Nucleus accumbens (tissue), 56 donors: ENCODE data around the gene TEDDM1.

ENCODE experiments used
- DNase-seq, 56 donors: peaks; one replicate each; lab custom pipeline; 2025; lab: John Stamatoyannopoulos, UW

Gene TEDDM1

GRCh38 chr1:182408435-182409075 lies 8.1 kb upstream of the TEDDM1 start:
- no peak for DNase-seq

- DNase-seq, result no peak
Observed at GRCh38 chr1:182407724-182408123, 7.3 kb upstream of the TEDDM1 start.

- DNase-seq, result no peak
Observed at GRCh38 chr1:182406012-182406411, 5.5 kb upstream of the TEDDM1 start.

- DNase-seq, result no peak
Observed at GRCh38 chr1:182405578-182405977, 5.1 kb upstream of the TEDDM1 start.

- DNase-seq, result no peak
Observed at GRCh38 chr1:182404781-182405180, 4.3 kb upstream of the TEDDM1 start.

GRCh38 chr1:182397653-182398393 lies 2.6 kb downstream of the TEDDM1 start:
- no peak for DNase-seq

- no peak for DNase-seq
Observed at GRCh38 chr1:182395906-182396305, 4.6 kb downstream of the TEDDM1 start.

- peak in 1 of 56 donors; percentile 20 for DNase-seq
Observed at GRCh38 chr1:182394055-182394775, 6.3 kb downstream of the TEDDM1 start.

- DNase-seq, result peak in 15 of 56 donors; percentile 49 to 80 (median 73)
Observed at GRCh38 chr1:182392050-182393028, 8.1 kb downstream of the TEDDM1 start.

GRCh38 chr1:182391362-182392049 lies 9.0 kb downstream of the TEDDM1 start, which contains the start of gene GLUL:
GLUL (minus strand) TSS chr1:182391790; CDS start chr1:182388737, 3,053 bp downstream.
- DNase-seq, result peak; percentile 58 to 98 (median 93)

- DNase-seq, result peak in 9 of 56 donors; percentile 38 to 75 (median 66)
Observed at GRCh38 chr1:182391028-182391361, 9.5 kb downstream of the TEDDM1 start.

GRCh38 chr1:182389619-182390047 lies 10.8 kb downstream of the TEDDM1 start:
- peak in 13 of 56 donors; percentile 19 to 50 (median 34) for DNase-seq

- DNase-seq, result peak in 3 of 56 donors; percentile 6 to 25 (median 16)
Observed at GRCh38 chr1:182388392-182389134, 11.9 kb downstream of the TEDDM1 start.

GRCh38 chr1:182387566-182387965 lies 12.9 kb downstream of the TEDDM1 start:
- no peak for DNase-seq

- DNase-seq, result no peak
Observed at GRCh38 chr1:182386980-182387379, 13.5 kb downstream of the TEDDM1 start.

- peak in 1 of 56 donors; percentile 21 for DNase-seq
Observed at GRCh38 chr1:182385885-182386853, 14.3 kb downstream of the TEDDM1 start.

- peak in 3 of 56 donors; percentile 5 to 24 (median 14) for DNase-seq
Observed at GRCh38 chr1:182384387-182384960, 16.0 kb downstream of the TEDDM1 start.
